PC-9 (cell line): ENCODE data around the gene GFAP.

Experiments
- CTCF ChIP-seq: fragments of 200-600 bp; sonication (generic); conservative IDR thresholded peaks from 2 replicates; pipeline ENCODE4 v1.6.1; 2017; ENCODE audit warnings: mixed run types, antibody characterized with exemption, mild to moderate bottlenecking, moderate library complexity
- EZH2 ChIP-seq: fragments of 200-600 bp; sonication (generic); IDR thresholded peaks from 2 replicates; pipeline ENCODE4 v1.8.0; 2017; ENCODE audit warnings: antibody characterized with exemption, low read depth

- no peak for TF ChIP-seq CTCF
- TF ChIP-seq EZH2: no peak
Observed at GRCh38 chr17:44940768-44941167, 25.5 kb upstream of the GFAP start.
